Right atrium auricular region (tissue), 2 donors: ENCODE measurements around the gene PCSK5. TPM values are rescaled to one million over a fixed set of nuclear protein-coding genes. Genes with fewer than 3 reads are reported as not detected.

Experiments used
- DNase-seq: peaks from one replicate; pipeline ENCODE4 v3.0.0-alpha.2; 2019; ENCODE audit warnings: low spot score
- H3K27ac ChIP-seq, 2 donors: fragments of 200-600 bp; sonication (generic); 1 replicate in 1 of 2; 2 replicates in 1 of 2; pipeline ENCODE4 v1.5.1; 2016 to 2019
- H3K27me3 ChIP-seq, 2 donors: fragments of 200-600 bp; sonication (generic); one replicate each; pipeline versions ENCODE4 v1.5.1 to v1.6.0; 2017 to 2019
- H3K36me3 ChIP-seq: fragments of 200-600 bp; sonication (generic); one replicate; pipeline ENCODE4 v1.5.1; 2016
- H3K4me1 ChIP-seq, 2 donors: fragments of 200-600 bp; sonication (generic); one replicate each; pipeline versions ENCODE4 v1.5.1 to v1.6.0; 2017 to 2019
- H3K4me3 ChIP-seq, 2 donors: fragments of 200-600 bp; sonication (generic); 1 replicate in 1 of 2; 2 replicates in 1 of 2; pipeline ENCODE4 v1.5.1; 2017 to 2019; ENCODE audit warnings: mild to moderate bottlenecking in 1 of 2, moderate library complexity in 1 of 2
- H3K9me3 ChIP-seq, 2 donors: fragments of 200-600 bp; sonication (generic); one replicate each; pipeline ENCODE4 v1.5.1; 2019
- CTCF ChIP-seq, 2 donors: fragments of 200-600 bp; sonication (generic); IDR thresholded peaks; one replicate each; pipeline ENCODE4 v1.5.1; 2019; ENCODE audit warnings: antibody characterized with exemption in 2 of 2
- total RNA-seq, 2 donors: library from RNA; depleted of rRNA; stranded (reverse); fragments of >200 nt; gene quantifications; one replicate each; pipeline ENCODE4 v1.1.0, GENCODE V29; 2016

PCSK5 gene
- total RNA-seq, 2 donors from 2014 or later = 5.3 to 6.5 TPM

GRCh38 chr9:76185432-76185831, 295.0 kb downstream of the PCSK5 start:
- no peak for TF ChIP-seq CTCF (IDR thresholded peaks at IDR 0.05)
- no peak overlapping the region for H3K4me3 ChIP-seq
- H3K27ac ChIP-seq = no peak overlapping the region
- H3K9me3 ChIP-seq = no peaks in the 10 kb centered on the region
- no peaks in the 10 kb centered on the region for H3K36me3 ChIP-seq
- no peaks in the 10 kb centered on the region for H3K4me1 ChIP-seq
- H3K27me3 ChIP-seq = no peaks in the 10 kb centered on the region
- no peak for DNase-seq

GRCh38 chr9:76188286-76188685, 297.8 kb downstream of the PCSK5 start:
- no peaks in the 10 kb centered on the region for H3K4me1 ChIP-seq

GRCh38 chr9:76188905-76189304, 298.4 kb downstream of the PCSK5 start:
- H3K36me3 ChIP-seq = no peaks in the 10 kb centered on the region
- H3K9me3 ChIP-seq = no peaks in the 10 kb centered on the region
- no peak overlapping the region for H3K27ac ChIP-seq
- no peak for TF ChIP-seq CTCF (IDR thresholded peaks at IDR 0.05)
- no peaks in the 10 kb centered on the region for H3K4me1 ChIP-seq
- no peak for DNase-seq
- H3K4me3 ChIP-seq = no peak overlapping the region
- H3K27me3 ChIP-seq = no peaks in the 10 kb centered on the region

More at GRCh38 chr9:76188286-76188685, 297.8 kb downstream of the PCSK5 start:
- no peak overlapping the region for H3K4me3 ChIP-seq
- no peak for DNase-seq
- no peak overlapping the region for H3K27ac ChIP-seq
- no peak for TF ChIP-seq CTCF (IDR thresholded peaks at IDR 0.05)
- no peaks in the 10 kb centered on the region for H3K9me3 ChIP-seq
- no peaks in the 10 kb centered on the region for H3K36me3 ChIP-seq
- no peaks in the 10 kb centered on the region for H3K27me3 ChIP-seq

GRCh38 chr9:76191493-76191892, 301.0 kb downstream of the PCSK5 start:
- Histone ChIP-seq H3K4me1 (no peaks in the 10 kb centered on the region), H3K36me3 (no peaks in the 10 kb centered on the region), H3K9me3 (no peaks in the 10 kb centered on the region), H3K27ac (no peak overlapping the region), H3K27me3 (no peaks in the 10 kb centered on the region), H3K4me3 (no peak overlapping the region)
- TF ChIP-seq CTCF (IDR thresholded peaks at IDR 0.05) = no peak
- DNase-seq = no peak

GRCh38 chr9:76192013-76192412, 301.5 kb downstream of the PCSK5 start:
- no peaks in the 10 kb centered on the region for H3K27me3 ChIP-seq
- no peak overlapping the region for H3K4me3 ChIP-seq
- no peak for TF ChIP-seq CTCF (IDR thresholded peaks at IDR 0.05)
- H3K9me3 ChIP-seq = no peaks in the 10 kb centered on the region
- no peaks in the 10 kb centered on the region for H3K36me3 ChIP-seq
- H3K4me1 ChIP-seq = no peaks in the 10 kb centered on the region
- DNase-seq = no peak
- no peak overlapping the region for H3K27ac ChIP-seq

- no peak for TF ChIP-seq CTCF (IDR thresholded peaks at IDR 0.05)
- no peaks in the 10 kb centered on the region for H3K36me3 ChIP-seq
- H3K4me1 ChIP-seq = no peaks in the 10 kb centered on the region
- H3K9me3 ChIP-seq = no peaks in the 10 kb centered on the region
- no peak overlapping the region for H3K27ac ChIP-seq
- no peak overlapping the region for H3K4me3 ChIP-seq
- no peaks in the 10 kb centered on the region for H3K27me3 ChIP-seq
- DNase-seq = no peak
These were observed 304.4 kb downstream of the PCSK5 start for GRCh38 chr9:76194896-76195295.
